ENCODE data around the gene EXOC6.

The EXOC6 gene

DNA sequence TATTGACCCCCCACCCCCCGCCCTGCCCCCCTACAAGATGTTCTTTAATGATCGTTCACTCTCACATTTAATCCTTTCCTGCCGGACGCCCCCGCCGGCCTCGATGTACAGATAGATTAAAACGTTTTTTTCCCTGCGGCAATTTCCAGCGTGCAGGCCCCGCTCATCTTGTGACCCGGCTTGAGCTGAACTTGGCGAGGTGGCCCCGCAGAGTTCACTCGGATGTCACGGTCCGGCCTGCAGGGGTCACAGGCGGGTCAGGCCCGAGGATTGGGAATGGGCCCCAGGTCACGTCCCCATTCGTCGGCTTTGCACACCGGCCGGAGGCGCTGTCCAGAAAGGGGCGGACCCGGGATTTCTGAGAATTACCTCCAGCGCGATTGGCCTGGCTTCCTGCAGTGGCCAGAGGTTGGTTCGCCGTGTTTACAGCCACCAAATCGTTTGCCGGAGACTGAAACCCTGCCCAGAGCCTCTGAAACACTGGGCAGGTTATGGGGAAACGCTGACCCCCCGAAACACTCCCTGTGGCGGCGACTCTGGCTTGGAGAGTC is 223.4 kb downstream of the EXOC6 start:
- ChIA-PET POLR2A (no interaction called here), CTCF (no interaction called here)
- H3K27ac ChIP-seq (ENCODE audit: extremely low read depth, low read depth, low read length), result no peak overlapping the region
- H3K4me1 ChIP-seq (ENCODE audit: control insufficient read depth, insufficient read depth, low read length), result no peaks in the 10 kb centered on the region; the same call in 1 of the 2 replicates
- no peaks in the 10 kb centered on the region for H3K36me3 ChIP-seq (ENCODE audit: control insufficient read depth in 2 of 2, insufficient read depth in 1 of 2, low read length in 2 of 2)
- no peaks in the 10 kb centered on the region for H3K9me3 ChIP-seq (ENCODE audit: control insufficient read depth, insufficient read depth, low read depth, low read length)
- H3K4me3 ChIP-seq (ENCODE audit: low read depth, low read length), result no peak overlapping the region
- no peak for TF ChIP-seq ZNF433 (tag by site-specific recombination; IDR thresholded peaks at IDR 0.05; ENCODE audit: low read depth)
- TF ChIP-seq ZNF112 (tag by site-specific recombination; IDR thresholded peaks at IDR 0.05), result no peak
- TF ChIP-seq ZNF223 (tag by site-specific recombination; IDR thresholded peaks at IDR 0.05), result no peak
- no peak for TF ChIP-seq ZNF394 (tag by site-specific recombination; IDR thresholded peaks at IDR 0.05; ENCODE audit: borderline replicate concordance)
- no peak for TF ChIP-seq ZNF514 (tag by site-specific recombination; IDR thresholded peaks at IDR 0.05)
- TF ChIP-seq ZNF791 (tag by site-specific recombination; IDR thresholded peaks at IDR 0.05), result no peak
- TF ChIP-seq, protein P1, sequence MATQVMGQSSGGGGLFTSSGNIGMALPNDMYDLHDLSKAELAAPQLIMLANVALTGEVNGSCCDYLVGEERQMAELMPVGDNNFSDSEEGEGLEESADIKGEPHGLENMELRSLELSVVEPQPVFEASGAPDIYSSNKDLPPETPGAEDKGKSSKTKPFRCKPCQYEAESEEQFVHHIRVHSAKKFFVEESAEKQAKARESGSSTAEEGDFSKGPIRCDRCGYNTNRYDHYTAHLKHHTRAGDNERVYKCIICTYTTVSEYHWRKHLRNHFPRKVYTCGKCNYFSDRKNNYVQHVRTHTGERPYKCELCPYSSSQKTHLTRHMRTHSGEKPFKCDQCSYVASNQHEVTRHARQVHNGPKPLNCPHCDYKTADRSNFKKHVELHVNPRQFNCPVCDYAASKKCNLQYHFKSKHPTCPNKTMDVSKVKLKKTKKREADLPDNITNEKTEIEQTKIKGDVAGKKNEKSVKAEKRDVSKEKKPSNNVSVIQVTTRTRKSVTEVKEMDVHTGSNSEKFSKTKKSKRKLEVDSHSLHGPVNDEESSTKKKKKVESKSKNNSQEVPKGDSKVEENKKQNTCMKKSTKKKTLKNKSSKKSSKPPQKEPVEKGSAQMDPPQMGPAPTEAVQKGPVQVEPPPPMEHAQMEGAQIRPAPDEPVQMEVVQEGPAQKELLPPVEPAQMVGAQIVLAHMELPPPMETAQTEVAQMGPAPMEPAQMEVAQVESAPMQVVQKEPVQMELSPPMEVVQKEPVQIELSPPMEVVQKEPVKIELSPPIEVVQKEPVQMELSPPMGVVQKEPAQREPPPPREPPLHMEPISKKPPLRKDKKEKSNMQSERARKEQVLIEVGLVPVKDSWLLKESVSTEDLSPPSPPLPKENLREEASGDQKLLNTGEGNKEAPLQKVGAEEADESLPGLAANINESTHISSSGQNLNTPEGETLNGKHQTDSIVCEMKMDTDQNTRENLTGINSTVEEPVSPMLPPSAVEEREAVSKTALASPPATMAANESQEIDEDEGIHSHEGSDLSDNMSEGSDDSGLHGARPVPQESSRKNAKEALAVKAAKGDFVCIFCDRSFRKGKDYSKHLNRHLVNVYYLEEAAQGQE (tag by site-specific recombination; IDR thresholded peaks at IDR 0.05), result peak; percentile 65
- TF ChIP-seq, protein P2, sequence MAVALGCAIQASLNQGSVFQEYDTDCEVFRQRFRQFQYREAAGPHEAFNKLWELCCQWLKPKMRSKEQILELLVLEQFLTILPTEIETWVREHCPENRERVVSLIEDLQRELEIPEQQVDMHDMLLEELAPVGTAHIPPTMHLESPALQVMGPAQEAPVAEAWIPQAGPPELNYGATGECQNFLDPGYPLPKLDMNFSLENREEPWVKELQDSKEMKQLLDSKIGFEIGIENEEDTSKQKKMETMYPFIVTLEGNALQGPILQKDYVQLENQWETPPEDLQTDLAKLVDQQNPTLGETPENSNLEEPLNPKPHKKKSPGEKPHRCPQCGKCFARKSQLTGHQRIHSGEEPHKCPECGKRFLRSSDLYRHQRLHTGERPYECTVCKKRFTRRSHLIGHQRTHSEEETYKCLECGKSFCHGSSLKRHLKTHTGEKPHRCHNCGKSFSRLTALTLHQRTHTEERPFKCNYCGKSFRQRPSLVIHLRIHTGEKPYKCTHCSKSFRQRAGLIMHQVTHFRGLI (tag by site-specific recombination; IDR thresholded peaks at IDR 0.05), result no peak
- no peak for TF ChIP-seq ZNF623 (tag by site-specific recombination; IDR thresholded peaks at IDR 0.05)
- TF ChIP-seq ZNF140 (tag by site-specific recombination; IDR thresholded peaks at IDR 0.05), result no peak
- peak; percentile 35; the same call in 1 of the 2 replicates for TF ChIP-seq ZNF335 (tag by site-specific recombination; conservative IDR thresholded peaks at IDR 0.05)
- TF ChIP-seq, protein P3, sequence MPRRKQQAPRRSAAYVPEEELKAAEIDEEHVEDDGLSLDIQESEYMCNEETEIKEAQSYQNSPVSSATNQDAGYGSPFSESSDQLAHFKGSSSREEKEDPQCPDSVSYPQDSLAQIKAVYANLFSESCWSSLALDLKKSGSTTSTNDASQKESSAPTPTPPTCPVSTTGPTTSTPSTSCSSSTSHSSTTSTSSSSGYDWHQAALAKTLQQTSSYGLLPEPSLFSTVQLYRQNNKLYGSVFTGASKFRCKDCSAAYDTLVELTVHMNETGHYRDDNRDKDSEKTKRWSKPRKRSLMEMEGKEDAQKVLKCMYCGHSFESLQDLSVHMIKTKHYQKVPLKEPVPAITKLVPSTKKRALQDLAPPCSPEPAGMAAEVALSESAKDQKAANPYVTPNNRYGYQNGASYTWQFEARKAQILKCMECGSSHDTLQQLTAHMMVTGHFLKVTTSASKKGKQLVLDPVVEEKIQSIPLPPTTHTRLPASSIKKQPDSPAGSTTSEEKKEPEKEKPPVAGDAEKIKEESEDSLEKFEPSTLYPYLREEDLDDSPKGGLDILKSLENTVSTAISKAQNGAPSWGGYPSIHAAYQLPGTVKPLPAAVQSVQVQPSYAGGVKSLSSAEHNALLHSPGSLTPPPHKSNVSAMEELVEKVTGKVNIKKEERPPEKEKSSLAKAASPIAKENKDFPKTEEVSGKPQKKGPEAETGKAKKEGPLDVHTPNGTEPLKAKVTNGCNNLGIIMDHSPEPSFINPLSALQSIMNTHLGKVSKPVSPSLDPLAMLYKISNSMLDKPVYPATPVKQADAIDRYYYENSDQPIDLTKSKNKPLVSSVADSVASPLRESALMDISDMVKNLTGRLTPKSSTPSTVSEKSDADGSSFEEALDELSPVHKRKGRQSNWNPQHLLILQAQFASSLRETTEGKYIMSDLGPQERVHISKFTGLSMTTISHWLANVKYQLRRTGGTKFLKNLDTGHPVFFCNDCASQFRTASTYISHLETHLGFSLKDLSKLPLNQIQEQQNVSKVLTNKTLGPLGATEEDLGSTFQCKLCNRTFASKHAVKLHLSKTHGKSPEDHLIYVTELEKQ (tag by site-specific recombination; IDR thresholded peaks at IDR 0.05; ENCODE audit: borderline replicate concordance), result no peak
- no peak for TF ChIP-seq ZNF239 (tag by site-specific recombination; IDR thresholded peaks at IDR 0.05)
- TF ChIP-seq, protein P4, sequence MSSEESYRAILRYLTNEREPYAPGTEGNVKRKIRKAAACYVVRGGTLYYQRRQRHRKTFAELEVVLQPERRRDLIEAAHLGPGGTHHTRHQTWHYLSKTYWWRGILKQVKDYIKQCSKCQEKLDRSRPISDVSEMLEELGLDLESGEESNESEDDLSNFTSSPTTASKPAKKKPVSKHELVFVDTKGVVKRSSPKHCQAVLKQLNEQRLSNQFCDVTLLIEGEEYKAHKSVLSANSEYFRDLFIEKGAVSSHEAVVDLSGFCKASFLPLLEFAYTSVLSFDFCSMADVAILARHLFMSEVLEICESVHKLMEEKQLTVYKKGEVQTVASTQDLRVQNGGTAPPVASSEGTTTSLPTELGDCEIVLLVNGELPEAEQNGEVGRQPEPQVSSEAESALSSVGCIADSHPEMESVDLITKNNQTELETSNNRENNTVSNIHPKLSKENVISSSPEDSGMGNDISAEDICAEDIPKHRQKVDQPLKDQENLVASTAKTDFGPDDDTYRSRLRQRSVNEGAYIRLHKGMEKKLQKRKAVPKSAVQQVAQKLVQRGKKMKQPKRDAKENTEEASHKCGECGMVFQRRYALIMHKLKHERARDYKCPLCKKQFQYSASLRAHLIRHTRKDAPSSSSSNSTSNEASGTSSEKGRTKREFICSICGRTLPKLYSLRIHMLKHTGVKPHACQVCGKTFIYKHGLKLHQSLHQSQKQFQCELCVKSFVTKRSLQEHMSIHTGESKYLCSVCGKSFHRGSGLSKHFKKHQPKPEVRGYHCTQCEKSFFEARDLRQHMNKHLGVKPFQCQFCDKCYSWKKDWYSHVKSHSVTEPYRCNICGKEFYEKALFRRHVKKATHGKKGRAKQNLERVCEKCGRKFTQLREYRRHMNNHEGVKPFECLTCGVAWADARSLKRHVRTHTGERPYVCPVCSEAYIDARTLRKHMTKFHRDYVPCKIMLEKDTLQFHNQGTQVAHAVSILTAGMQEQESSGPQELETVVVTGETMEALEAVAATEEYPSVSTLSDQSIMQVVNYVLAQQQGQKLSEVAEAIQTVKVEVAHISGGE (tag by site-specific recombination; conservative IDR thresholded peaks at IDR 0.05; ENCODE audit: low read depth), result no peak
- 0 out of 2 replicates have a peak, but pooled peaks have one; percentile 29 for TF ChIP-seq SP2 (tag by site-specific recombination; IDR thresholded peaks at IDR 0.05)
- TF ChIP-seq ZNF76 (tag by site-specific recombination; IDR thresholded peaks at IDR 0.05; ENCODE audit: borderline replicate concordance, low read depth), result no peak
- TF ChIP-seq SP3 (tag by site-specific recombination; IDR thresholded peaks at IDR 0.05), result no peak
- TF ChIP-seq ZNF146 (tag by site-specific recombination; IDR thresholded peaks at IDR 0.05), result no peak

All from HEK293 (cell line).